ENCODE results near the gene CAPN15. TPM values are rescaled to one million over a fixed set of nuclear protein-coding genes. Genes with fewer than 3 reads are reported as not detected.
A peak's percentile ranks its signal among the peaks of the same experiment; 100 is the strongest.

The CAPN15 gene
- total RNA-seq, 1 donor from 2014 or later = 39.0 TPM

- no peak for DNase-seq (ENCODE audit: low read depth, low spot score)
Observed at GRCh38 chr16:561413-561794, 33.9 kb downstream of the CAPN15 start.

- no peak for DNase-seq (ENCODE audit: low read depth, low spot score)
Observed at GRCh38 chr16:561957-562938, 34.7 kb downstream of the CAPN15 start.

DNA sequence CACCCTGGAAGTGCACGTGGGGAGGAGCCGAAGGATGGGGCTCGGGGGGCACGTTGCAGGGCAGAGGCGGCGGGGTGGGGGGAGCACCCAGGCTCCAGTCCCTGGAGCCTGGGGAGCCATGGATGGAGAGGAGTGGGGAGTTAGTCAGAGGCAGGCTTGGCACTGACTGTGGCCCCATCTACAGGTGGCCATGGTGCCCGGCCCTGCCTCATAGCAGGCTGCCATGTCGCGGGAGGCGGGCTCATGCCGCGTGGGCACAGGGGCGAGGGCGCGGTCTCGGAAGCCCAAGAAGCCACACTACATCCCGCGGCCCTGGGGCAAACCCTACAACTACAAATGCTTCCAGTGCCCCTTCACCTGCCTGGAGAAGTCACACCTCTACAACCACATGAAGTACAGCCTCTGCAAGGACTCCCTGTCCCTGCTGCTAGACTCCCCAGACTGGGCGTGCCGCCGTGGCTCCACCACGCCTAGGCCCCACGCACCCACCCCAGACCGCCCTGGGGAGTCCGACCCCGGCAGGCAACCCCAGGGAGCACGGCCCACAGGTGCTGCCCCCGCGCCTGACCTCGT is 35.6 kb downstream of the CAPN15 start:
- DNase-seq (ENCODE audit: low read depth, low spot score) = no peak

DNA sequence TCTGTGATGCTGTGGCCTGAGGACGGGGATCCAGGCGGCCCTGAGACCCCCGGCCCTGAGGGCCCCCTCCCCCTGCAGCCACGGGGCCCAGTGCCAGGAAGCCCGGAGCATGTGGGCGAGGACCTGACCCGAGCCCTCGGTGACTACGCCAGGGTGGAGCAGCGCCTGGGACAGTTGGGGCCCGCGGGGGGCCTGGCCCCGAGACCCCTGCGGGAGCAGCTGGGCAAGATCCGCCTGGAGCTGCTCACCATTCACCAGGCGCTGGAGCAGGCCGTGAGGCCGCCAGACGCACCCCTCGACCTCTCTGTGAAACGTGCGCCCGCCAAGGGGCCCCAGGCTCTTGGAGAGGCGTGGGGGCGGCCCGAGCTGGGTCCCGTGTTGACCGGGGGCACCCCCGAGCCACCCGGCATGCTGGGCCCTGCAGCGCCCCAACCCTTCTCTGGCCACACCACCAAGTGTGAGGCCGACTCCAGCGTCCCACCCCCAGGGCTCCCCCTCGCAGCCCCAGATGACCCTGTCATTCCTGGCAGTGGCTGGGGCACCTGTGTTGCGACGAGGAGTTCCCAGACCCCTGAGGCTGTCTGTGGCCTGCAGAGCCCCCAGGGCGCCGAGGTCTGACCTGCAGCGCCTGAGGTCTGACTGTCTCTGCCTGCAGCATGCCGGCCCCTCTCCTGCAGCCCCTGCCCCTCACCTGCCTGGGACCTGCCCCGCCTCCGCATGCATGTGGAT is 37.3 kb downstream of the CAPN15 start:
- no peak for DNase-seq (ENCODE audit: low read depth, low spot score)

DNA sequence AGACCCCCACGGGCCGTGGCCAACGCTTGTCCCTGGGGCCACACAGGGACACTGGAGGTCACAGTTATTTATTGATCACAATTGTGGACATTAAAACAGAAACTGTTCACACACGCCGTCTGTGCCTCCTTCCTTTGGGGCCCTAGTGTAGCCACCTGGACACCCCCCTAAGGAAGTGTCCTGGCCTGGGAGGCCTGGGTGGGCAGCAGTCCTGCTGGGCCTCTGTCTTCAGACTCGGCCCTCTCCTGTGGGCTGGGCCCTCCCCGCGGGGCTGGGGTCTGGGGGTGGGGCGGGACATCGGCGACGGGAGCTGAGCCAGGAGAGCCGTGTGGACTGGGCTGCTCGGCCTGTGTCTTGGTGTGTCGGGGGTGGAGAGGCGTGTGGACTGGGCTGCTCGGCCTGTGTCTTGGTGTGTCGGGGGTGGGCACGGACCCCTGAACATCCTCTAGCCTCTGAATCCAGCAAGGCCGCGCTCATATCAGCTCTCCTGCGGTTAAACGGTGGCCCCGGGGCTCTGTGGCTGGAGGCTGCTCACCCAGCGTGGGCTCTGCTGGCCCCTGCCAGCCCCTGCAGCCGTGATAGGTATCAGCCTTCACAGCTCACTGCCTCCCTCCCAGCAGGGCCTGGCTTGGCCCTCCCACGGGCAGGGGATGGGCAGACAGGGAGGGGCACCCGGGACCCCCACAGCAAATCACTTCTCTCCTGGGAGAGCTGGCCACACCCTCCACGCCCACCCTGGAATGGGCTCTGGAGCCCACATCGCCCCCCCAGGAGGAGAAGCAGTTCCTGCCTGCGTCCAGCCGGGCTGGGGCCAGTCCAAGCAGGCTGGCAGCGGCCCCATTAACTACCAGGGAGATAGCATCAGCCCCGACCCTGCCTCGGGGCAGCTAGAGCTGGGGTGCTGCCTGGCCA is 38.2 kb downstream of the CAPN15 start:
- no peak for DNase-seq (ENCODE audit: low read depth, low spot score)

DNA sequence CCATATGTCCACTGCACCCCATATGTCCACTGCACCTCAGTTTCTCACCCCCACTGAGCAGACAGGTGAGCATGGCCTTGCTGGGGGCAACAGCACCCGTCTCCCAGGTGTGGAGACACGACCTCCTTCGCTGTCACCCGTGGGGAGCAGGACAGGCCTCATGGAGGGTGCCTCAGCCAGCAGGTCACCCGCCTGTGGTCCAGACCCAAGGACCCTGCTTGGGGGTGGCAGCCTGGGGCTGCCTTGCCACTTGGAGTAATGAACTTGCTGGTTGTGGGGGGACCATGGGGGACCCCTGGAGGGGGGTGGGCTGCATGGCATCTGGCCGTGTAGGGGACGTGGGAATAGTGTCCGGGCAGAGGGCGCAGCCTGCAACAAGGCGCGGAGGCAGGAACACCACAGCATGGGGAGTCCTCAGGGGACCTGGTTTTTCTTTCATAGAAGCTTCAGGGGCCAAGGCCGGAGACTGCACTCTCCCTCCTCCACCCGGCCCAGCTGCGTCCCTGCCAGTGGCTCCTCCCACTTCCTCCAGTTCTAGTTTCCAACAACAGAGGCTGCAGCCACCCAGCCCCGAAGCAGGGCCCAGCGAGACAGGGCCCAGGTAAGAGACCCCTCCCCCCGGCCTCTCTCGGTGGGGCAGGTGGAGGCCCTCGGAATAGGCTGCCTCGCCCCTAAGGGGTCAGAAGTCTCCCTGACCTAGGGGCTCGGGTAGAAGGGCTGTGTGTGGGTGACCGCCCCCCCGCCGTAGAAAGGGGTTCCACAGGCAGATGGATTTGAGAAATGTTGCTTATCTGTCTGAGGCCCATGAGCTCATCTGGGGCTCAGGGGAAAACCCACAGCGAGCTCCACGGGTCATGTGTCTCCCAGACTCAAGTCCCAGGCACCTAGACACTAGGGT is 39.2 kb downstream of the CAPN15 start, which contains the start of gene NHLRC4:
NHLRC4 (plus strand) TSS at position 531 of the 898 bp plus-strand sequence. CDS start 1,043 bp downstream, outside the sequence.
- DNase-seq (ENCODE audit: low read depth, low spot score) = peak; percentile 19

- no peak for DNase-seq (ENCODE audit: low read depth, low spot score)
Observed at GRCh38 chr16:567373-568256, 40.1 kb downstream of the CAPN15 start.

- DNase-seq (ENCODE audit: low read depth, low spot score) = no peak
Observed at GRCh38 chr16:568401-569258, 41.1 kb downstream of the CAPN15 start.

GRCh38 chr16:569445-570254 is 42.1 kb downstream of the CAPN15 start, which contains the start of gene PIGQ:
TSS of gene PIGQ (plus strand) at chr16:569968. CDS start at chr16:574075, 4,107 bp downstream.
- DNase-seq (ENCODE audit: low read depth, low spot score) = no peak

DNA sequence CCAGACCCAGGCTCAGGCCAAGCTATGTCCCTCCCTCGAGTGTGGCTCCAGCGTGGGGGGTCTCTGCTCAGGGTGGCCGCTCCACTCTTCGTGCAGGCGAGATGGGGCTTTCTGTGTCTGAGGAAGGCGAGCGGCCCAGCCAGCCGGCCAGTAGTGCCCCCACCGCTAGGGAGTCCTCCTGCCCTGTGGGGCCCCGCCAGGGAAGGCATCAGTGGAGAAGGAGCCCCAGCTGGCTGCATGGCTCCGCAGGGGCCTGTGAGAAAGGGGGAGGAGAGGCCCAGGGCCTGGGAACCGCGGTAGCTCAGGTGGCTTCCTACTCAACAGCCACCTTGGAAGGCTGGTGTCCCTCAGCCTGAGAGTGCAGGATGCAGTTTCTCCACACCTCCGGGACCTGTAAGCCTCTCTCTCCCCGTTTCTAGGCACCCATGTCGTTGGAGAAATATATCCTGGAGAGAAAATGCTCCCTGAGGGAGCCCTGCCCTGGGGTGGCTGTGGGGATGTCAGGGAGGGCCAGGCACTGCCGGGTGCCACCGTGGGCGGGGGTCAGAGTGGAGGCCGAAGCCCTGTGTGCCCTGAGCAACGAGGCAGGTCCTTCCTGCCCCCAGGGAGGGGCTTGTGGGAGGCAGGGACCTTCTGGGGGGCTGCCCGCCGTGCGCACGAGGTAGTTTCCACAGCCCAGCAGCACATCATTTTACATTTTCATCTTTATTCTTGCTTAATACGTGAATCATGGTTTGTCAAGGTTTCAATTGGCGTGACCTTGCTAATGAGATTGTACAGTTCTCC is 45.5 kb downstream of the CAPN15 start:
- DNase-seq (ENCODE audit: low read depth, low spot score) = no peak

DNA sequence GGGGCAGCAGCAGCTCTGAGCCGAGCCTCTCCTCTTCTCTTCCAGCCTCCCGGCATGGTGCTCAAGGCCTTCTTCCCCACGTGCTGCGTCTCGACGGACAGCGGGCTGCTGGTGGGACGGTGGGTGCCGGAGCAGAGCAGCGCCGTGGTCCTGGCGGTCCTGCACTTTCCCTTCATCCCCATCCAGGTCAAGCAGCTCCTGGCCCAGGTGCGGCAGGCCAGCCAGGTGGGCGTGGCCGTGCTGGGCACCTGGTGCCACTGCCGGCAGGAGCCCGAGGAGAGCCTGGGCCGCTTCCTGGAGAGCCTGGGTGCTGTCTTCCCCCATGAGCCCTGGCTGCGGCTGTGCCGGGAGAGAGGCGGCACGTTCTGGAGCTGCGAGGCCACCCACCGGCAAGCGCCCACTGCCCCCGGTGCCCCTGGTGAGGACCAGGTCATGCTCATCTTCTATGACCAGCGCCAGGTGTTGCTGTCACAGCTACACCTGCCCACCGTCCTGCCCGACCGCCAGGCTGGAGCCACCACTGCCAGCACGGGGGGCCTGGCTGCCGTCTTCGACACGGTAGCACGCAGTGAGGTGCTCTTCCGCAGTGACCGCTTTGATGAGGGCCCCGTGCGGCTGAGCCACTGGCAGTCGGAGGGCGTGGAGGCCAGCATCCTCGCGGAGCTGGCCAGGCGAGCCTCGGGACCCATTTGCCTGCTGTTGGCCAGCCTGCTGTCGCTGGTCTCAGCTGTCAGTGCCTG is 46.7 kb downstream of the CAPN15 start:
- DNase-seq (ENCODE audit: low read depth, low spot score) = no peak

DNA sequence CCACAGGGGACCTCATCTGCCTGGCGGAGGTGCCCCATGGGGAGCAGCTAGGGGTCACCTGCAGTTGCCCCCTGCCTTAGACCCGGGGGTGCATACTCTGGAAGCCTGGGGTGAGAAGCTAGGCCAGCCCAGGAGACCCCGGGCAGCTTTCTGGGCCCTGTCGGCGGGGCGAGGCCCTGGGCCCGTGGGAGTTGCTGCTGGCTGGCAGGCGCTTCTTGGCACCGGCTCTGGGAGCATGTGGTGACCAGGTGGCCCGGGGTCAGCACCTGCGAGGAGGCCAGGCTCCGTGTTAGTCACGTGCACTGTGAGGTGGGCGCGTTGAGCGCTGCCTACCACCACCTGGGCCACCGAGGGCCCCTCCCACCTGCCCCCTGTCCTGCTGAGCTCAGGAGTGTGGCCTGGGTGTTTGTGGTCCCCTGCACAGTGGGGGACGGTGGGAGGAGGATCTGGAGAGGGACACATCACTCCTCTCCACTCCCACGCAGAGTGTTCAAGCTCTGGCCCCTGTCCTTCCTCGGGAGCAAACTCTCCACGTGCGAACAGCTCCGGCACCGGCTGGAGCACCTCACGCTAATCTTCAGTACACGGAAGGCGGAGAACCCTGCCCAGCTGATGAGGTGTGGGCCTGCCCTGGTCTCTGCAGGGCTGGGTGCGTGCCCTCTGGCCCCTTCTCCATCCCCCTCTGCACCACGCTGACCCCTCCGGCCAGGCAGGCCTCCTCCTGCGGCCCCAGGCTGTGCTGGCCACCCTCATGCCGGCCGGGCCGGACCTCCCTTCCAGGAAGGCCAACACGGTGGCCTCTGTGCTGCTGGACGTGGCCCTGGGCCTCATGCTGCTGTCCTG is 48.1 kb downstream of the CAPN15 start:
- no peak for DNase-seq (ENCODE audit: low read depth, low spot score)

DNA sequence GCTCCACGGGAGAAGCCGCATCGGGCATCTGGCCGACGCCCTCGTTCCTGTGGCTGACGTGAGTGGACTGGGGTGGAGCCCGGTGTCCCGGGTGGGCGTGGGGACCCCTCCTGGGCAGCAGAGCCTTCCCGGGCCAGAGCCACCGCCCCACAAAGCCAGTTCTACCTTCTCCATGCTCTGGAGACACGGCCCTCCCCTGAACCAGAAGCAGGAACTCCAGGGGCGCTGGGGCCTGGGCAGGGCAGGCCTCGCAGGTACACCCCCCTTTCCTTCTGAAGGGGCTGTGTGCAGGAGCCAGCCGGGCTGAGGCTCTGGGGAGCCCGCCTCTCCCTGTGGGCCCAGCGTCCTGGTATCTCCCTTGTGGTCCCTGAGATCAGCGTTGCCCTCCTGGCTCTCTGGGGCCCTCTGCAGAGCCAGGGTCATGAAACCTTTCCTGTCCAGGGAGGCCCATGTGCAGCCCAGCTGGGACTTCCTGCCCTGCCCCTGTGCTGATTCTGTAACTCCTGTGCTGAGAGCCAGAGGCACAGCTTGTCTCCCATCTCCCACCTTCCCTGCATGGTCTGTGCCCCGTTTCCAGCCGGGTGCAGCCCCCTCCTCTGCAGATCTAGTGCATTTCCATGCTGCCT is 48.8 kb downstream of the CAPN15 start:
- no peak for DNase-seq (ENCODE audit: low read depth, low spot score)

DNA sequence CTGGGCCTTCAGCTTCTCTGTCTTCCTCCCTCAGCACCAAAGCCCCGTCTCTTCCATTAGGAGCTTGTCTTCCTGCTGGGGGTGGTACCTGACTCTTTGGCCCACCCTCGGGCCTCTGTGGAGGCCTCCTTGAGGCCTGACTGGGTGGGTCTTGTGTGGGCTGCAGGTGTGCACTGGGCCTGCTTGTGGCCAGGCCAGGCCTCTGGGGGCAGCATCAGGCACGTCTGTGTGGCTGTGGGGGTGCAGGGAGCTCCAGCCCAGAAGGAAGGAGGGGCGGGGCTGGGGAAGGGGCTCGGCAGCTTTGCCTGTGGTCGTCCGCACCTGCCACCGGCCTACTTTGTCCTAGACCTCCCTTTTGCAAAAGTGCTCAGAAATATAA is 49.3 kb downstream of the CAPN15 start:
- no peak for DNase-seq (ENCODE audit: low read depth, low spot score)

Data from pulmonary artery endothelial cell (primary cell).